ENCODE data around the gene CEMIP2.
A peak's percentile ranks its signal among the peaks of the same experiment; 100 is the strongest.

CEMIP2 gene

DNA sequence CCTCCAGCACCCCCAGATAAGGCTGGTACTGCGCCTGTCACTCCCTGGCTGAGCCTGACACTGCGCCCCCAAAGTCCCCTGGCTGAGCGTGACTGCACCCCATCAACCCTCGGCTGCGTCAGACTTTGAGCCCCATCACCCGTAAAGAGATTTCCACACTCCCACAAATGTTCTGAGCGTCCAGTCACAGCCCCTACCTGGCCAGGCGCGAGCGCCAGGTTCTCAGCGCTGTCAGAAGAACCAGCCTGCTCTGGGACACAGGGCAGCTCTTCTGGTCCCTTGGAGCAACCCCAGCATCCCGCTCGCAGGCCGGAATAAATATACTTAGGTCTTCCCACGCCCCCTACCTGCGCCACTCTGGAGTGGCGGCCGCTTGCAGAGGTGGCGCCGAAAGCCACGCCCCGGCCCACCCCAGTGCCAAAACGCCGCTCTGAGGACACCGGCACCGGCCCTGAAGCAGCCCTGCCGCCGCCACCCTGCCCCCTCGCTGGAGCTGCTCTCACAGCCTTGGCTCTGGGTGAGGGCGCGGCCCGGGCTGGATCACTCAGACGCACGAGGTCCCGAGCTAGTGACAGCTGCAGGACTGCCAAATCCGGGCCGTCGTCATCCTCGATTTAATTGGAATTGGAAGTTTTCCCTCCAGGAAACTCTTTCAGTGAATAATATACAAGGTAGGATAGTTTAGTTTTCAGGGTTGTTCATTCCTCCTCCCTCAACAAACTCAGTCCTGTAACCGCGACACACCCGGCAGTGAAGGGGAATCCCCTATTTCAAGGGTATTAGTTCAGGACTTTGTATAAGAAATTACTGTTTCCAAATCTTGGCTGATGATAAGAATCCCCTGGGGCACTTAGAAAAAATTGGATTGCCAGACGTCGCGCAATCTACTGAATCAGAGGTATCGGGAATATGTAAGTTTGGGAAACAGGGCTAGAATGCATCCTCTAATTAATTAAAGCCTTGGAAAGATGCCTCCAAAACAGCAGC is 1.2 kb upstream of the CEMIP2 start:
- peak; percentile 64 for DNase-seq (ENCODE audit: low spot score)

DNA sequence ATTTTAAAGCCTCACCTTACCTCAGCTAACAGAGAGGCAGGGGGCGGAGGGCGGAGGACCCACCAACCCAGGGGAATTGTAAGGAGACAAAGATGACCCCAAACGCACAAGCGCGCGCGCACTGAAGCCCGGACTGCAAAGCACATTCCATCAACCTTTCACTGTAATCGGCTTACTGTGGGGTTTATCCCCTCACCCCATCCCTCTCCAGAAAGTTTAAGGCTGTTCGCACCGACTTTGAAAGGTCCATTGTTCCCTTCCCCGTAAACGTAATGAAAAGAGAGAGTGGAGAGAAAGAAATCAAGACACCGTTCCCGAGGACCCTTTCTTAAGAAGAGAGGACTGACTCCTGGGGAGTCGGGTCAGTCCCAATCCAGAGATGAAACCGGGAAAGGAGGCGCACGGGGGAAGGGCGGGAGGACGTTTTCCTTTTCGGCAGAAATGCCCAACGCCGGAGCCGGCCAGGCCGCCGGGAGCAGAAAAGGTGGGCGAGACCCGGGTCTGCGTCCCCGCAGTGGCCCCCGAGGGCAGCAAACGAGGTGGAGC is 464 bp downstream of the CEMIP2 start:
- DNase-seq (ENCODE audit: low spot score) = peak; percentile 48

DNA sequence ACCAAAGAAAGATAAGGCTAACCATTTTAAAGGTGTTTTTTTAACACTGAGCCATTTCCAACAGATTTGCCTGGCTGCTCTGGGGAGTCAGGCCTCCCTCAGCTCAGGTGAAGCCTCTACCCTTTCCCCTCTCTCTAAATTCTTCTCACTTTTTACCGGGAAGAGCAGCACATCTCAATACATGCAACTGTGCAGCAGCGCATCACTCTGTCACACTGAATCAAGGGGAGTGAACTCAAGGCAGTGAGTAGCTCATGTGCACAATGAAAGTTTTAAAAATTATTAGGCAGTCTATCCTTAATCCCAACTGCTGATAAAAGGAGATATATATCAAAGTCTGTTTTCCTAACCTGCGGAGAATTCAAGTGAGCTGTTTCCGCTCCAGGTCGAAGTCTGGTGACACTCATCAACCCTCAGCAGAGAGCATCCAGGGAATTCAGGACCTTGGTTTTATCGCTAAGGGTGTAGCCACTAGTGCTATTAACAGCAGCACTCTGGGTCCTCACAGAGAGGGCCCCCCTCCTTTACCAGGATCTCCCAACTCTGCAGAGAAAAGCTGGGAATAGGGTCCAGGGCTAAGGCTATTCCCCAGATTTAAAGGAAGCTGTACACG is 1.0 kb downstream of the CEMIP2 start:
- DNase-seq (ENCODE audit: low spot score) = no peak

DNA sequence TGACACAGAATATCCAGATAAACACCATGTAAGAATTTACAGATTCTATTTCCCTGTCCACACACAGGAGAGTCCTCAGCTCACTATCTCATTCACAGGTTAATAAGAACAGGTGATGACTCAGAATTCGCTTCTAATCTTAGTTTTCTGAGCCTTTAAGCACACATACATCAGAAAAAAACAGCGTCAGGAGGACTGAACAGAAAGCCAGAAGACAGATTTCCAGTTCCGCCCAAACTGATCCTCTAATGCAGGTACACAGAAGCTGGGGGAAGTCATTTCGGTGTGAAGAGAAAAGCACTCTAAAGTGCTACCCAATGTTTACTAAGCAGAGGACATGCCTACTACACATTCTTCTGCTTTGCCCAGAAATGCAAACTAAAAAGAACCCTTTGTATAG is 1.6 kb downstream of the CEMIP2 start:
- no peak for DNase-seq (ENCODE audit: low spot score)

DNA sequence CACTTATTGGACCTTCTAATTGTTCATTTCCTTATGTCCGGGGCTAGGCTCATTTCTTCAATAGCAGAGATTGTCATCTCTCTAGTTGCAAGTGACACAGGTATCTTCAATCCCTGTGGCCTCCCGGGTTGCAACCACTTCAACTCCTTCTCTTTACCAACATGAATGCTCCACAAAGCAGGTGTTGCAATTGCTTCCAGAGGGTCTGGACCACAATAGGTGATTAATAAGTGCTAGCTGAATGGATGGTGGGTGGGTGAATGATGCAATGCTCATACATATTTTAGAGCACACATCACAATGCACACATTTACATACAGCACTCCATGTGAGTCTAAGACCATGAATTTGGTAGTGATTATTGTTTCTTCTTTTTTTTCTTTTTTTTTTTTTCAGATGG is 2.6 kb downstream of the CEMIP2 start:
- DNase-seq (ENCODE audit: low spot score) = no peak

DNA sequence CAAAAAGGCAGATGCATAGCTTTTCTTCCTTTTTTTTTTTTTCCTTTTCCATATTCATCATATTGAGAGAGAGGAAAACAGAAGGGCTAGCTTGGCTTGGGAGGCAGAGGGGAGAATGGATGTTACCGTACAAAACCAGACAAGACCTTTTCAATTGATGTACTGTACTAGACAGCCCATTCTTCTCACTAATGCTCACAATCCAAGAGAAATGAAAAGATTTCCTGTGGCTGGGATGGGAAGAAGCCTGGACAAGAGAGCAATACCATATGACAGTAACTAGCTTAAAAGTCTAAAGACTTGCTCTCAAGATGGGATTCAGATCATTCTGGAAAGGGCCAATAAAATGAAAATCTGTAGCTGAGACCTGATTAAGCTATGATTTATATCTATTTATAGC is 3.4 kb downstream of the CEMIP2 start:
- no peak for DNase-seq (ENCODE audit: low spot score)

DNA sequence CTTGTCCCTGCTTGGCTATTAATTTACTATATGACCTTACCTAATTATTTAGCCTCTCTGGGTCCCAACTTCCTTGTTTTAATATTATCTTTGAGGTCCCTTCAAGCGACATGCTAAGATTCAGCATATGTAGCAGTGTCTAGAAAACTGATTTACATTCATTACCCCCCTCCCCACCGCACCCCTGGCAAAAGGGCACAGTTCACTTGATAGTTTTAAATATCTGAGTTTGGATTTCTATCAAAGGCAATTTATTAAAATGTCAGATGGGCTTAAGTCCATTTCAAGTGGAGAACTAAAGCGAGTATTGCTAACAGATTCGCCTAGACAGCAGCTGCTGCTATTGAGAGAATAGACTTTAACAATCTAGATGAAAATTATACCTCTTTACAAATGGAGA is 3.9 kb downstream of the CEMIP2 start:
- no peak for DNase-seq (ENCODE audit: low spot score)

DNA sequence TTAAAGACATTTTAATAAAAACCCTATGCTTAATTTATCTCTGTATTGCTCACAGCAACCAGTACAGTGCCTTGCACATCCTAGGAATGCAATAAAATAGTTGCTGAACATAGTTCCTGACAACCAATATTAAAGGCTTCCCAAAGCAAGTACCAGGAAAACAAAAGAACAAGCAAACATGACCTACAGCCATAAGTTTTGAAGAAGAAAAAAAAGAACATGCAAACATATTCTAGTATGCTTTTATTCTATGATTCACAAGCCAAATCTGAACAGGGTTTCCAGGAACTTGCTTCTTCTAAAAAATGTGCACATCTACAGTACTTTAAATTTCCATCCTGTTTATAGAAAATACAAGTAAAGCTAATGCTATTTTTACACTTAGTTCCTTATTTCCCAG is 4.5 kb downstream of the CEMIP2 start:
- DNase-seq (ENCODE audit: low spot score) = peak; percentile 31

DNA sequence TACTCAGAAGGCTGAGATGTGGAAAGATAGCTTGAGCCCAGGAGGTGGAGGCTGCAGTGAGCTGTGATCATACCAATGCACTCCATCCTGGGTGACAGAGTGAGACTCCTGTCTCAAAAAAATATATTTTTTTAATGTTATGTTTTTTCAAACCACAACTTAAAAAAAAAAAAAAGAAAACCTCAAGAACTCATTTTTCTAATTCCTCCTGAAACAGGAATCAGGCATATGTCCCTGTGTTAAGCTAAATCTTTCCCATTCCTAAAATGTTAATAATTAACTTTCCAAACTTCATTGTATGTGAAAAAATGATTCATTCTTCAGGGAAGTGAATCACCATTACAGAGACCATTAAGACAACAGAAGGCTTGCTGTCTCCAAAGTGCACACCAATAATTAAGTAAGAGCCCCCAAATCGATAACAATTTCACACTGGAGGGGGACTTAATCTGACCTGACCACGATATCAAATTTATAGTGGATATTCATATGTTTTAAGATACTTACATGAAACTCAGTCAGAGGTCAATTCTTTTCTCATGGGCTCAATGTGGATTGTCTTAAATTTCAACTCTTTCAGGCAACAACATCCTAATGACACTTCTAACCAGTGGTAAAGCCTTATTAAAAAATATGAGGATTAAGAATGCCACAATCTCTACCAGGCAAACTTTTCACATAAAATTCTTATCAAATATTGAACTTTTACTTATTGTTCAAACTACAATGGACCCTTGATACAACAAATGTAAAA is 5.2 kb downstream of the CEMIP2 start:
- peak; percentile 63 for DNase-seq (ENCODE audit: low spot score)

DNA sequence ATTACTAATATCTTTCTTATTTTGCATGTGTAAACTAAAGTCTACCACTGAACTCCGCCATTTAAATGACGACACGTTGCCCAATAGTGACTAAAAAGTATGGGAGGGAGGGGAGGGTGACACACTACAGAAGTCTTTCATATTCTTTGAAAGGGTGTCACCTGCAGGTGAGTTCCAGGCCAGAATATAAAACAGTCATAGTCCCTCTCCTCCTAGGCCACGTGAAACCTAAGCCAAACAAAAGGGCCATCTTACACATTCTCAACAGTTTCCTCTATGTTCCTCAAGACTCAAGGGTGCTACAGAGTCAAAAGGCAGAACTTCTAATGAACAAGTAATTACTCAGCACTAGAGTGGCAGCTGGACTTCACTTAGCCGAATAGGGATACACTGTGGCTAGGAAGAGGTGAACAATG is 6.4 kb downstream of the CEMIP2 start:
- no peak for DNase-seq (ENCODE audit: low spot score)

DNA sequence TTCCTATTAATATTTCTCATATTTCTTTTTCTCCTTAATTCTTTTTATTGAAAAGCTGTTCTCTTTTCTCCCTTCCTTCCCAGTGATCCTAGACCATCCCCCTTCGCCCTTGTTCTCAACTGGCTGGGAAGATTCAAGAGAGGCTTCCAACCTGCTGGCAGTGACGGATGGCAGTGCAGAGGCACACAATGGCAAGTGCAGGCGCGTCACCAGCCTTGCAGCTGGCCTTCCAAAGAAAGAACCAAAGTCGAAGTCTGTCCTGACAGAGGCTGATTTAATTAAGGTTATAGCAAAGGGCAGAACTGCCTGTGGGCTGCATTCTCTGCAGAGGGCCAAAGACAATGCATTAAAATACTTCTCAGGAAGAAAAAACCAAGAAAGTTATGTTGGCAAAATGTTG is 7.4 kb downstream of the CEMIP2 start:
- DNase-seq (ENCODE audit: low spot score) = no peak

DNA sequence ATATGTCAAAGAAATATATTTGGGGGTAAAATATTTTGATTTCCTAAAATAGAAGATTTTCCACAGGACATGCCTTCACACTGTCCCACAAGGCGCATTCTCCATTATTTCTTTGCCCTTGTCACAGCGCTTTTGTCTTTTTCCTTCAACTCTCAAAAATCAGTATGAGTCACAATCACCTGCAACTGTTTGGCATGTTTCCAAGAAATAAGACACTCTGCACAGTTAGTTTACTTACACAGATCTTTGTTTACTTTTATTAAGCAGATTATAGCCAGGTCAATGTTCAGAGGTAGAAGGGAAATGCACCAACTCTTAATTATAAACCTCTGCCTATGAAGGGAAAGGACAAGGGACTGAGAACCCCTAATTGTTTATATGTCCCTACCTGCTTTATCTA is 9.5 kb downstream of the CEMIP2 start:
- no peak for DNase-seq (ENCODE audit: low spot score)

DNA sequence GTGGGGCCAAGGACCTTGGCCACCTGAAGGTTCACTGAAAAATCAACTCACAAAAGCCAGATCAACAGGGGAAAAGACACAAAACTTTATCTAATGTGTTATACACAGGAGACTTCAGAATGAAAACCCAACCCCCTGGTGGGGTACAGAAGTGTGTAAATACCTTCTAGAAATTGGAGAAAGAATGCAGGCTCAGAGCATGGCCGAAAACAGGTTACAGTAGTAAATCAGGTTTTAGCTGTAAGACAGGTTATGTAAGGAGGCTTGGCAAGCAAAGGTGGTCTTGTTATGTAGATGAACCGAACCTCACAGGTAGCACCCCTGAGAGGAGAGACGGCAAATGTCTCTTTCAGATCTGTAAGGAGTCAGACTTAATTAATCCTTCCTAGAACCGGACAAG is 10.0 kb downstream of the CEMIP2 start:
- DNase-seq (ENCODE audit: low spot score) = no peak

DNA sequence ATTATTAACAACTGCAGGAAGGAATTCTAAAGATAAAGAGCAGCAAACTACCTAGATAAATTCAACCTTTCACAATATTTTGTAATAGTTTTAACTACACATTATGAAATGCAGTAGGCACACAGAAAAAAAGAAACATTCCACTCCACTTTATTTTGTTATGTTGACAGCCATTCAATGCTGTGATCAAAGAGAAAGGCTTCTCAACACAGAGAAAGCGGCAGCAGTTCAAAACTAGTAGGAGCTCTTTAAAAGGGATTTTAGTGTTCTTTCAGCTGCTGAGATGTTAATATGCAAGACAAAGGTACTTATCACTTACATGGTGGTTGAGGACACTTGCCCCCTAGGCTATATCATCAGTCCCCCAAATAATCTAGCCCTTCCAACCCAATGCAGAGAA is 11.6 kb downstream of the CEMIP2 start:
- DNase-seq (ENCODE audit: low spot score) = no peak

DNA sequence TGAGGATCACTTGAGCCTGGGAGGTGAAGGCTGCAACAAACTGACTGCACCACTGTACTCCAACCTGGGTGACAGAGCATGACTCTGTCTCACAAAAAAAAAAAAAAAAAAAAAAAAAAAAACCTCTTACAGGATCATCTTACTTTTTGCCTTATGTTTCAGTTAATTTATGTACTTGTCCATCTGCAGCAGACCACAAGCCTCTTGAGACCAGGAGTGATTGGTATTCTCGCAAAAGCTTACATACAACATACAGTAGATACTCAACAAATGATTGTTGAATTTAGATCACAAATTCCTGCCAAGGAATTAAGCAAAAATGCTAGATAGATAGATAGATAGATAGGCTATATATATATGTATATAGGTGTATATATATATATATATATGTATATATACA is 12.4 kb downstream of the CEMIP2 start:
- DNase-seq (ENCODE audit: low spot score) = no peak

DNA sequence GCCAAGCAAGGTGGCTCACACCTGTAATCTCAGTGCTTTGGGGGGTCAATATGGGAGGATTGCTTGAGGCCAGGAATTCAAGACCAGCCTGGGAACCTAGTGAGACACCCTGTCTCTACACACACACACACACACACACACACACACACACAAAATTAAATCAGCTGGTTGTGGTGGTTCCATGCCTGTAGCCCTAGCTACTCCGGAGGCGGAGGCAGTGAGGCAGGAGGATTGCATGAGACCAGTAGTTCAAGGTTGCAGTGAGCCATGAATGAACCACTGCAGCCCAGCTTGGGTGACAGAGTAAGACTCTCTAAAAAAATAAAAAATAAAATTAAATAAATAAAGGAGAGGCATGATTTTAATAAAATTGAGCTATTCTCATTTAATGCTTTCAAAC is 13.1 kb downstream of the CEMIP2 start:
- DNase-seq (ENCODE audit: low spot score) = no peak

DNA sequence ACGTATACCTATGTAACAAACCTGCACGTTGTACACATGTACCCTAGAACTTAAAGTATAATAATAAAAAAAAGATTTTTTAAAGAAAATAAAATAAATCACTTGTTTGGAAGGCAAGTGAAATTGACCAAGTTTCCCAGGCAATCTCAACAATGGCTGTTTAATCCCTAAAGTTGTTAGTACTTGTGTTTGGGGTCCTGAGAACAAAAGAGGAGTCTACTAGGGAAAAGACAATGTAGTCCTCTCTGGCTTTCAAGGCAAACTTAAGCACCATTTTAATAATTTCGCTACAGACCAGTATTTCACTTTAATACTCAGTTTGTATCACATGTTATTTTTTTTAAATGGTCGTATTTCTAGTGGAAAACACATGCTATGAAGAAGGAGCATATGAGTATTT is 14.2 kb downstream of the CEMIP2 start:
- no peak for DNase-seq (ENCODE audit: low spot score)

DNA sequence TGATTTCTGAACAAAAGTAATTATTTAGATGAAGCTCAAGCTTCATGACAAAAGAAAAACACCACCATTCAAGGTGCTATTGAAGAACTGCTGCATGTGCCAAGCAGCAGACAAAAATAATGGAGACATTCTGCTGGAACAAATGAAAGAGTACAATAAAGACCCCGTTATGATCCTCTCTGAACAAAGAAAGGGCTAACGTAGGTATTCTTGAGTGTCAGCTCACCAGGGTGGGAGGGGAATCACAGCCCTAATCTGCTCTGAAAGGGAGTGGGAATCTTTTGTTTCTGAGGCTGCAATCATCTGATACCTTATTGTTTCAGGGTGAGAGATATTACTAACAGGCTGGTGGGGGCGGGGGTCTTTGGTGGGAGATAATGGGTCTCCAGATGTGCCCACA is 15.4 kb downstream of the CEMIP2 start:
- no peak for DNase-seq (ENCODE audit: low spot score)

DNA sequence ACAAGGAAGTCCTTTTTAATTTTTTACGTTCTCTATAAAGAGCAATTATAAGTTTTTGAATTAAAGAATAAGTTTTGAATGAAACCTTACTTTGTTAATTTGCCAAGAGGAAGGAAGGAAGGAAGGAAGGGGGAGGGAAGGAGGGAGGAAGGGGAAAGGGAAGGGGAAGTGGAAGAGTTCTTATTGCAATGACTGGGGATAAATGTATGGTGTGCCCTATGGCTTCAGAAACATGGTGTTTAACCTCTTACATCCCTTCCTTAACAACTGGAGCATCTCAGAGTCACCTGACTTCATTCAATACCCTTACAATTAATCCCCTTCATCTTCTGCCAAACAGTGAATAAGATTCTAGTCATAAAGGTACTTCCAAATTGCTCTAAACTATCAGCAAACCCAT is 16.0 kb downstream of the CEMIP2 start:
- no peak for DNase-seq (ENCODE audit: low spot score)

DNA sequence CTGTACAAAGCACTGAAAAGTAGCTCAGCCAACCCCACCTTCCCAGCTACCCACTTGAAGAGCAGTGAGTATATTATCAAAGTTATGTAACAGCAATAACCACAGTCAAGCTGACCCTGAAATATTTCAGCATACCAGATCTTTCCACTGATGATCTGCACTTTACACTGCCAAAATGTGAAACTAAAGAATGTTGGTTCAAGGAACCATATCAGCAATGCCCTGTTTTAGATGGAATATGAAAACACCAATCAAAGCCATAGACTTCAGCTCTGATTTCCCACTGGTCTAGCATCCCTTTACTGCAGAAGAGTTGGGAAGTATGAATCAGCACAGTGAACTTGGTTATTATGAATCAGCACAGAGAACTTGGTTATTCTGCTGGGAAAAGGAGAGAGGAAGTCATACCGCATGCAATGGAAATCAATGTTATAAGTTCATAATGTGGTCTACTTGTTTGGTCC is 20.0 kb downstream of the CEMIP2 start:
- peak; percentile 72 for DNase-seq (ENCODE audit: low spot score)

DNA sequence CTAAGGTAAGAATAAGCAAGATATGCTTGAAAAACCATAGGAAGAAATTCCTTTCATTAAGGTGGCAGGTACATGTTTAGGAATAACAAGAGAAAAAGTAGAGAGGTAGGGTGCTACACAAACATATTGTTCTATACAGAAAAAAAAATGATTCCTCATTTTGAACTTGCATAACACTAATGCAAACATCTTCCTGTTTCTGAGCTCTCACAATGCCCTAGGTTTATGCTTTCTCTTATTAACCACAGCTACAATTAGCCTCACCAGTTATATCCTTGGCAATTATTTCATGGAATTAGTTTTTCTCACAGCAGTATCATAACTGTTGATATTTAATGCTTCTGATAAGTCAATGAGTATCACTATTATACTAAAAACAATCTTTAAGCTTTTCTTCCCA is 20.7 kb downstream of the CEMIP2 start:
- no peak for DNase-seq (ENCODE audit: low spot score)

DNA sequence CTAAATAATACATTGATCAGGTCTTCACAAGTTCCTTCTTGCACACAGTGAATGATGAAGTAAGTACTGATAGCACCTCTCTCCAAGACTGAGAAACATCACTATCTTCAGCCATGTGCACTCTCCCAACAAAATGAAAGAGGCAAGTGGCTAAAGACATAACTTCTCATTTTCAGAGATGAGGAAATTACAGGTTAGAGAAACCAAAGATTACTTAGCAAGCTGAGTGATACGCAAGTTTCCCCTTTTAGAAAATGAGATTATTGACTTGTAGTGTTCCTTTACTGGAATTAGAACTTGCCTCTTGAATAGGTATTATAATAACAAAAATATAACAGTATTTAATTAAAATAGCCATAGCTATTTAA is 21.6 kb downstream of the CEMIP2 start:
- DNase-seq (ENCODE audit: low spot score) = no peak

Data from GM03348 (cell line).